Embryonic facial prominence (tissue), 1 donor: ENCODE results near the gene PRKCQ.
A peak's percentile ranks its signal among the peaks of the same experiment; 100 is the strongest.

Source experiments
- DNase-seq: peaks from one replicate; pipeline ENCODE4 v3.0.0-alpha.2; 2016; ENCODE audit errors: extremely low spot score

The PRKCQ gene

DNA sequence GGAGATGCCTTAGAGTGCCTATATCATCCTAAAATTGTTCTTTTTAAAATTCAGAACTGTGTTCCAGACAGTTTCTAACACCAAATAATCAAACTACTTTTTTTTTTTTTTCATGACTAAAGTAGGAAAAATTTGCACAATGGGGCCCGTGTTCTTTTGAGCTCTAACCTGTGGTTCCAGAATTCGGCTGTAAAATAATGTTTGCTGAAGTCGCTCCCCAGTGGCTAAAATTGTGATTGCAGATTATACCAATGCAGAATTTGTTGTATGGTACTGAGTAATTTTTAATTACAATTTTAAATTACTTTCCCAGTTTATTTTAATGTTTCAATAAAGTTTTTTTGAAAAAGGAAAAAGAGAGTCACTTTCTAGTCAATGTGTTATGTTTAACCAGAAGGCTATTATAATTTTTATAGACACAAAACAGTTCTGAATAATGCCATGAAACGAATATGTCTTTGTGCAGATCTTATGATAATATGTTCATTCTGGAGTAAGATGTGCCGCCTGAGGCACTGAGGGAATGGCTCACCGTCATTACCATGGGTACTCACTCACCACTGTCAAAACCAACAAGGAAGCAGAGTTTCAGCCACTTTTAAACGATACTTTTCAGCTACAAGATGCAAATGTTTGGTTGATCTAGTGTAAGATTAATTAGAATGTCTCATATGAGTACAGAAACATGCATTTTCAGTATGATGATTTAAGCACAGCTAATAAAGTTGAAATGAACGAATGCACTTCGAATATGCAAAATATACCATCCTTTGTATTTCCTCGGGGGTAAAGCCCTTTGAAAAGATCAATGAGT lies 173.6 kb downstream of the PRKCQ start:
- DNase-seq, result no peak

DNA sequence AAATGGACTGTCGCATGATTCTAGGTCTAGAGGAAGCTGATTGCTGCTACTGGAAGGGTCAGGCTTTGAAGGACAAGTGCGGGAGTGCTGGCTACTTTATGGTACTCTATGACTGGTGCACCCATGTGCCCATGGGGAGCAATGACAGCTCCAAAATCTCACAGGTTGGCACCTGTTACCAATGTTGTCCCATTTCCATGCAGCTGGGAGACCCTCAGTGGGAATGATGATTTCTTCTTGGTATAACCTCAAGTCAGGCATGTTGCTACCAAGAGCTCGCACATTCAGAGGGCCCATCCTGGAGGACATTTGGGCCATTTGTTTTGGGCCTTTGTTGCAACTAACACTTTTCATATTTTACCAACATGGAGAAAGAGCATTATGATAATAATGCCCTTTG lies 174.4 kb downstream of the PRKCQ start:
- no peak for DNase-seq

DNA sequence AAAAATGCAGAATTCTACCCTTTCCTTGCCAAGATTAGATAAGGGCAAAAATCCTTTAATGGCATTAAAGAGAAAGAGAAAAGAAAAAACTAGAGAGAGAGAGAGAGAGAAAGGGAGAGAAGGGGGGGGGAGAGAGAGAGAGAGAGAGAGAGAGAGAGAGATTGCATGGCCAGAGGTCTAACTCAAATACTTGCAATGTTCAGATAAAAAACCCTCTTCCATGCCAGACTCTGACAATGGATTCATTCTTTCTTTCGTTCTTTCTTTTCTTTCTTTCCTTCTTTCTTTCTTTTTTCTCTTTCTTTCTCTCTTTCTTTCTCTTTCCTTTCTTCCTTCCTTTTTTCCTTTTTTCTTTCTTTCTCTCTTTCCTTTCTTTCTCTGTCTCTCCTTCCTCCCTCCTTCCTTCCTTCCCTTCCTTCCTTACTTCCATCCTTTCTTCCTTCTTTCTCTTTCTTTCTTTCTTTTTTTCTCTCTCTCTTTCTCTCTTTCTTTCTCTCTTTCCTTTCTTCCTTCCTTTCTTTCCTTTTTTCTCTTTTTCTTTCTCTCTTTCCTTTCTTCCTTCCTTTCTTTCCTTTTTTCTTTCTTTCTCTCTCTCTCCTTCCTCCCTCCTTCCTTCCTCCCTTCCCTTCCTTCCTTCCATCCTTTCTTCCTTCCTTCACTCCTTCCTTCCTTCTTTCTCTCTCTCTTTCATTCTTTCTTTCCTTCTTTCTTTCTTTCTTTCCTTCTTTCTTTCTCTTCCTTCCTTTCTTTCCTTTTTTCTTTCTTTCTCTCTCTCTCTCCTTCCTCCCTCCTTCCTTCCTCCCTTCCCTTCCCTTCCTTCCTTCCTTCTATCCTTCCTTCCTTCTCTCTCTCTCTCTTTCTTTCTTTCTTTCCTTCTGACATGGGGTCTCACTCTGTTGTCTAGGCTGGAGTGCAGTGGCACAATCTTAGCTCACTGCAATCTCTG lies 175.7 kb downstream of the PRKCQ start:
- DNase-seq, result no peak

DNA sequence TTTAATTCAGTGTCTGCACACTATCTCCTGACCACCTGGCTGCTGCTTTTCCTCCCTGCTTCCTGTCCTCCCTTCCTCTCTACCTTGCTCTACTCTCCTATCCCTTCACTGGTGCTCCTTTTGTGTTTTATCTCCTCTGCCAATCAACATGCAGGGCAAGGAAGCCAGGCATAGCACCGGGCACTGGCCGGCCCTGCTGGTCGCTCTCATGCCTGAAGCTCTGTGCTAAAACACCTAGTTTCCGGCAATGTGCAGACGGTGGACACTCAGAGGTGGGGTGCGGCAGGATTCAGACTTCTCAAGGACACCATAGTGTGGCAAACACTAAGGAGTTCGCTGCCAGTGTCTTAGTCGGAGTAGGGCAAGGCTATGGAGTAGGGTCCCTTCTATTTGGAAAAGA lies 177.1 kb downstream of the PRKCQ start:
- DNase-seq, result no peak

DNA sequence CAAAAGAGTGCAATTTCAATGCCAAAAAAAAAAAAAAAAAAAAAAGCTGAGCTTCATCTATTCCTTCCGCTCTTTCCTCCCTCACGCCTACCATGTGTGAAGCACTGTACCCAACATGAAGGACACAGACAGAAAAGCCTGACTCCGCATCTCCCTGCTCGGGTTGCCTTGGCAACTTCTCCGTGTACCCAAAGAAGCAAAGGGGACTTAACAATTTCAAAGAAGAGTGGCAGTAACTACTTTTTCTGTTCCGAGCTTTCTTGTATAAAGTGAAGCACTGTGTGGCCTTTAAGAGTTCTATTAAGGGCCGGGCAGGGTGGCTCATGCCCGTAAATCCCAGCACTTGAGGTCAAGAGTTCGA lies 177.7 kb downstream of the PRKCQ start:
- DNase-seq, result no peak

DNA sequence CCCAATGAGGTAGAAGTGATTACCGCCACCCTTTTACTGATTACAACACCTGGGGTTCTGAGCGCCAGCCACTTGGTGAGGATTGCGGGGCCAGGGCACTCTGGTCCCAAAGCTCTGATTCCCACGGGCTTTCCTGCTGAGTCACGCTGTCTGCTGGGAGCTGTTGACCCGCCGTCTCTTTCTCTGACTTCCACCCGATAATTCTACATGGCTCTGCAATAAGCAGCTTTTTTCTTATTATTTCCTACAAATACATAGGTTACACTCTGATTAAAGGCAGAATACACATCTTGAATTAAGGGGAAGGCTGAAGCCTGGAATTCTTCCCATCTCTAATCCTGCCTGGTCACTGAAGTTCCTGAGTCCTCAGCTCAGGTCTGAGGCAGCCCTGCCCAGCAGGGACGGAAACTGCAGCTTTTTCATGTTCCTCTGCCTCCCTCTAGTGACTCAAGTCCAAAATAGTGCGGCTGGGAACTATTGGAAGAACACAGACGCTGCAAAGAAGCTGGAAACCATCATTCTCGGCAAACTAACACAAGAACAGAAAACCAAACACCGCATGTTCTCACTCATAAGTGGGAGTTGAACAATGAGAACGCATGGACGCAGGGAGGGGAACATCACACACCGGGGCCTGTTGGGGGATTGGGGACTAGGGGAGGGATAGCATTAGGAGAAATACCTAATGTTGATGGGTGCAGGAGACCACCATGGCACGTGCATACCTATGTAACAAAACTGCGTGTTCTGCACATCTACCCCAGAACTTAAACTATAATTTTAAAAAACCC lies 178.3 kb downstream of the PRKCQ start:
- DNase-seq, result peak; percentile 59

DNA sequence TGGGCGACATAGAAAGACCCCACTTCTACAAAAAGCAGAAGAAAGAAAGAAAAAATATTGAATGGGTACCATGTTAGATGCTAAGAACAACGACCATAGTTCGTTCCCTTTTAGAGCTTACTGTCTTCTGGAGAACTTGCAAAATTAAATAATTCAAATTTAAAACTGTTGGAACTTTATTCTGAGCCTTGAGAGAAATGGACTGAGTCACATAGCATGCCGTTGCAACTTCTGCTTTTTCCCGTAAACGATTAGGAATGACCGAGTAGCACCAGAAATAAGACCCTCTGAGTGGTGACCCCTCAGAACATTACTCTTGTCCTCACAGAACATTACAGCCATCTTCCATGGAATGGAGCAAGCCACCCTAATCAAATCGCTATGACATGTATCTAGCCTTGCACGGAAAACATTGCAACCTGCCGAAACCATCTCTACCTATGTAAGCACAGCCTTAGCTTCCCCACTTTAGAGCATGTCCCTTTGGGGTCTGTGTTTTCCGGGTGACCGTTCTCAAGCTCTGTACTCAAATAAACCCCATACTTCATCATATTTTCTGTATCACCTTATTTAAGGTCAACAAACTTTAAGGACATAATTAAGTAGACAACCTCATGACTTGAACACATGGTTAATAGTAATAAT lies 179.1 kb downstream of the PRKCQ start:
- no peak for DNase-seq

DNA sequence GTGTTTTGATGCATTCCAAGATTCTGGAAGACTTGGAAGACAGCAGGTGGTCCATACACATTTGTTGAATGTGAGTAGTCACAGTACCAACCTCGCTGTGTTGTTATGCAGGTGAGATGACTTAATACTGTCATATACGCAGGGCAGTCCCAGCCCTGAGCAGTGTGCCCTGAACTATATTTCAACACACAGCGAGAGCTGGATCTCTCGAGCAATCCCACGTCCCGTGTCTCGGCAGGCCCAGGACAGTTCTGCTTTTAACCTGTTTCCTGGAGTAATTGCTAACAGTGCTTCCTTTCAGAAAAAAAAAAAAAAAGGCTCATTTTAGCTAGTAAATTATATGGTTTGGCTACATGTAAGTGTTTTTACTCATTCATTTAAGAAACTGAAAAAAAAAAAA lies 179.7 kb downstream of the PRKCQ start:
- no peak for DNase-seq

DNA sequence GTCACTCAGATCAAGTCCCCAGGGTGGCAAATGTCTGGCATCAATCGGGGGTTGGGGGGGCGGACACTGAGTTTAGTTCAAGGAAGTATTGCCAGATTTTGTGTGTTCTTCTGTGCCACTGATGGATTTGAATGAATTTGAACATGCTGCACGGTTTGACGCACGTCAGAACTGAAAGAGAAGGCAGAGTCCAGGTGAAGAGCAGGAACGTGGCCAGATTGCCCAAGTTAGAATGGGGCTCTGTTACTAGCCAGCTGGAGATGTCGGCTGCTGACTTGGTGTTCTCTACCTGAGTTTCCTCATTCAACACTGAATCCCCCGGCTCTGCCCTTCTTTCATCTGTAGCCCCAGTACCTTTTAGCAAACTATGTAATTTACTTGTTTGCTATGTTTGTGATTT lies 180.2 kb downstream of the PRKCQ start:
- DNase-seq, result no peak

DNA sequence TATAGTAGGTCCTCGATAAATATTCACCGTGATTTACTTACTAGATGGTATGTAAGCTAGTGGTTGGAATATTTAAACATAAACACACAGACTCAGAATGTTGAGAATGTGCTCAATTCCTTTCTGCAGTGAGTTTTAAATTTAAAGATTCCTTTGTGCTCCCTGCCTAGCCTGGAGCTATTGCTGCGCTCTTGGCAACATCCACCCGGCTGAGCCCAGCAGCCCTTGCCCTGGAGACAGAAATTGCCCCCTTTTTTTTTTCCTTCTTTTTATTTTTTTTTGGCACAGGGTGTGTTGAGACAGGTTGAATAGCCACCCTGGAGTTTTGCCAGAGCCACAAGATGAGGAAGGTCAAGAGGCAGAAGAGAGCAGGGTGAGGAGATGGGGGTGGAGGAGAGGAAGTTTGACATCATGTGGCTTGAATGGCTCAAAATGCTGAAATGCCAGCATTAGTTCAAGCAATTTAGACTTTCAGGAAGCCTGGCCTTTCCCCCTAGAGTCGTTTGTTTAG lies 180.8 kb downstream of the PRKCQ start:
- no peak for DNase-seq

DNA sequence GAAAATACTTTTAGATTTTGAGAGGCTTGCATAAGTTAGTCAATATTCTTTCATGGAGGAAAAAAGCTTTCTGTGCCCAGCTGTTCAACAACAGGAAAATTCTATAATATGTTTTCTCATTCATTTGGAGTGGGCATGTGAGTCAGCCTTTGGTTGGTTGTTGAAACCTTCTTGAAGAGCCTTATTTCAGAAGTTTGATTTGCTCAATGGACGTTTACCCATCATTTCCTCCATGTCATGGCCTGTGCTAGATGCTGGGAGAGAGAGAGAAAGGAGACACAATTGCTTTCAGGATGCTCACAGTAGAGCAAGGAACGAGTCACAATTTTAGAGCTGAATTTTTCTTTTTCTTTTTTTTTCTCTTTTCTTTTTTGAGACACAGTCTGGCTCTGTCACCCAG lies 181.7 kb downstream of the PRKCQ start:
- no peak for DNase-seq

DNA sequence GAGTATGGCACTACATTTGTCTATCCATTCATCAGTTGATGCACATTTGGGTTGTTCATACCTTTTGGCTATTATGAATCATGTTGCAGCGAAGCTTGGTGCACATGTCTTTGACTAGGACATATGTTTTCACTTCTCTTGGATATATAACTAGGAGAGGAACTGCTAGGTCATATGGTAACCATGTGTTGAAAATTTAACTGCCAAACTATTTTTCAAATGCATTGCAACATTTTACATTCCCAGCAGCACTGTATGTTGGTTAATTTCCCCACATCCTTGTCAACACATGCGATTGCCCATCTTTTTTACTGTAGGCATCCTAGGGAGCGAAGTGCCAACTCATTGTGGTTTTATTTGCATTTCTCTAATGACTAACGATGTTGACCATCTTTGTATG lies 183.4 kb downstream of the PRKCQ start:
- DNase-seq, result peak; percentile 40

DNA sequence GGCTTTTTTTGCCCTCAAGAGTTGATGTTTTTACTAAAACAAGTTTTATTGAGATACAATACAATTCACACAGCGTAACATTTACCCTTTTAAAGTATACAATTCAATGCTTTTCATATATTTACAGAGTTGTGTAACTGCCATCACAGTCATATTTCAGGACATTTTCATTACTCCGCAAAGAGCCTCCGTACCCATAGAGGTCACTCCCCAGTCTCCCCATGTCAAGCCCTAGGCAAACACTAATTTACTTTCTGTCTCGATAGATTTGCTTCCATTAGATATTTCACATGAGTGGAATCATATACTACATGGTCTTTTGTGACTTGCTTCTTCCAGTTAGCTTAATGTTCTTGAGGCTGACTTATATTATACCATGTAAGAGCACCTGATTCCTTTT lies 183.8 kb downstream of the PRKCQ start:
- no peak for DNase-seq

DNA sequence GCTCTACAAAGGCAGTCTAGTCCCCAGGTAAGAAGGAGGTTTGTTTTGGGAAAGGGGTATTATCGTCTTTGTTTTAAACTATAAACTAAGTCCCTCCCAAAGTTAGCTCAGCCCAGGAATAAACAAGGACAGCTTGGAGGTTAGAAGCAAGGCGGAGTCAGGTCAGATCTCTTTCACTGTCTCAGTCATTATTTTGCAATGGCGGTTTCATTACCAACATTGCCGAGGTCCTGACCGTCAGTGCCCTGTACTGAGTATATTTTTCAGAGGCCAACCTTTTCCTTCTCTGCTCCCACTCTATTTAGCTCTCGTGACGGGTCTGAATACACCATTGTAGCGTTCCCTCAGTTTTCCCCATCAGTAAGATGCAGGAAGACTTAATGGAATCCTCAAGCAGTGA lies 184.5 kb downstream of the PRKCQ start:
- no peak for DNase-seq

DNA sequence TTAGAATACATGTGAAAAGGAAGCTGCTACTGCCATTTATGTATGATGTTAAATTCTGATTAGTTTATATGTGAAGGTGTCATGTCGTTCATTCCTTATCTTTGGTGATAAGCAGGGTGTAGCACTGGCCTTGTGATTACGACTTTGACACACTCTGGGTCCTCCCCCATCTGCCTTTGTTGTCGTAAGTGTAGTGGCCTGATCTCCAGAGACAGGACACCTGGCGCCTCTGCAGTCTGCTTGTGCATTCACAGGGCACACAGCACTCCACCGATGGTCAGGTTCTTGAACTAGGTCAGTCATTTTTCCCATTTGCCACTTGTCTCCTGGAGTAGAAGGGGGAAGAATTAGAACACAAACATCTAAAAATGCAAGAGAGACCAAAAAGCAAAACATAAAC lies 186.0 kb downstream of the PRKCQ start:
- no peak for DNase-seq

DNA sequence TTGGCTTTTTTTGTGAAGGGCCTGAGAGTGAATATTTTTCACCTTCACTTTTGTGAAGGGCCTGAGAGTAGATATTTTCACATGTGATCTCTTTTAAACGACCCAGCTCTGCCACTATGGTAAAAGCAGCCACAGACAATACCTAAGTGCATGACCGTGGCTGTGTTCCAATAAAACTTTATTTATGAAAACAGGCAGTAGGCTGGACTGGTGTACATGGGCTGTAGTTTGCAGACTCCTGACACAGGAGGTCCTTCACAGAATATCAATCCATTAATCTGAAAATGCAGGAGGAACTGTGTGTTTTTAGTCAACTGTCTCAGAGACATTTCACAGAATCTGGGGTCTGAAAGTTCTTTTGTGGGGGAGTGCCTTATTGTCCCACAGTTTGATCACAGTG lies 186.9 kb downstream of the PRKCQ start:
- no peak for DNase-seq

DNA sequence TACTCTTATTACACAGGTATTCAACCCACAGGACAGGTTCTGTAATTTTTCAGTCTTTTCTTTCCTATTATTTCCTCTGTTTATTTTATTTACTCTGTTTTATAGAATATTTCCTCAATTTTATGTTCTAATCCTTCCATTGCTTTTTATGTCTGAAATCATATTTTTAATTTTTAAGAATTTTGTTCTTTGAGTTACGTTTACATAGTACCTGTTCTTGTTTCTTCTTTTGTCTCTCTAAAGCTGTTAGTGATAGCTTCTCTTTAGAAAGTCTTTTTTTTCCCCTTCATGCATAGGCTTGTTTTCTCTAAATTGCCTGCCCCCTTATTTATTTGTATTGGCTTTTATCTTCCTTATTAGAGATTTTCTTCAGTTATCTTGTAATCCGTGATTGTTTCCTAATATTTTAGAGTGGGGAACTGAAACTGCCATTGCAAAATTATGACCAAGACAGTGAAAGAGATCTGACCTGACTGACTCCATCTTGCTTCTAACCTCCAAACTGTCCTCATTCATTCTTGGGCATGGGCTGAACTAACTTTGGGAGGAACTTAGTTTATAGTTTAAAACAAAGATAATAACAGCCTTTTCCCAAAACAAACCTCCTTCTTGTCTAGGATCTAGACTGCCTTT lies 189.7 kb downstream of the PRKCQ start:
- DNase-seq, result no peak

DNA sequence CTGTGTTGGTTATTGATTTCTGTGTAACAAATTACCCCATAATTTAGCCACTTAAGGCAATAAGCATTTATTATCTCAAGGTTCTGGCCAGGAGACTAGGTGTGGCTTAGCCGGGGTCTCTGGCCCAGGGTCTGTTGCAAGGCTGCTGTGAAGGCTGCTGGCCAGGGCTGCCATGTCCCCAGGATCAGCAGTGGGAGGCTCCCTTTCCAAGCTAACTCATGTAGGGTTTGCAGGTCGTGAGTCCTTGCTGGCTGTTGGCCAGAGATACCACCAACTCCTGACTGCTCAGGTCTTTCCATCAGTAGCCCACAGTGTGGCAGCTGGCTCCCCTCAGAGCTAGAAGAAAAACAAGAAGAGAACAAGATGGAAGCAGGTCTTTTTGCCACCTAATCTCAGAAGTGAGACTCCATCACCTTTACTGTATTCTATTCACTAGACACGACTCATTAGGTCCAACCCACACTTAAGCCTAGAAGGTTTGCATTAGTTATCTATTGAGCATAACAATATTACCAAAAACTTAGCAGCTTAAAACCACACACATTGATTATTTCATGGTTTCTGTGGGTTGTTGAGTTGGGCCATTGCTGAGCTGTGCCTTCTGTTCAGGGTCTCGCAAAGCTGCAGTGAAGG lies 191.7 kb downstream of the PRKCQ start:
- no peak for DNase-seq

DNA sequence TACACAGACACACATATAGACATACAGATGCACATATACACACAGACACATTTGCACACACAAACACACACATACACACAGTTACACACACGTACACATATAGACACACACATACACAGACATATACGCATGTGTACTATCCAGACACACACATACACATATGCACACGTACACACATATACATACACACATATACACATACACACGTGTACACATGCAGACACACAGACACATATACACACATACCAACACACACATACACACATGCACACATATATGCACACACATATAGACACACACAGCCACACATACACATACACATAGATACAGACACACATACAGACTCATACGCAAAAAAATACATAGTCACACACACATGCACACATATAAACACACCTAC lies 193.1 kb downstream of the PRKCQ start:
- DNase-seq, result no peak

DNA sequence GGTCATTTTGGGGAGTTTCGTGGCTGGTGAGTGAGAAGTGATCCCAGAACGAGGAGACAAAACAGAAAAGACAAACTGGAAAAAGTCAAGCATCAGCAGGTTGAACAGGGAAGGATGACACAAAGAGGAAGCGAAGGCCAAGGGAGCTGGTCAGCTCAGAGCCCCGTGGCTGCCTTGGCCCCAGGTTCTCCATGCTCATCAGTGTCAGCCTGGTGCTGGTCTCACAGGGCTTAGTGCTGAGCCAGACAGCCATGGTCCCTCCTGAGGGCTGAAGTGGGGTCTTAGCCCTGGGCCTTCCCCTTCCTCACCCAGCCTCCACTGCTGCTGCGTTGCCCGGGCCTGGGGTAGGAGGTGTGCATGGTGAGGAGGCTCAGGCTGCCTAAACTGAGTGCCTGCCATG lies 193.7 kb downstream of the PRKCQ start:
- DNase-seq, result no peak

DNA sequence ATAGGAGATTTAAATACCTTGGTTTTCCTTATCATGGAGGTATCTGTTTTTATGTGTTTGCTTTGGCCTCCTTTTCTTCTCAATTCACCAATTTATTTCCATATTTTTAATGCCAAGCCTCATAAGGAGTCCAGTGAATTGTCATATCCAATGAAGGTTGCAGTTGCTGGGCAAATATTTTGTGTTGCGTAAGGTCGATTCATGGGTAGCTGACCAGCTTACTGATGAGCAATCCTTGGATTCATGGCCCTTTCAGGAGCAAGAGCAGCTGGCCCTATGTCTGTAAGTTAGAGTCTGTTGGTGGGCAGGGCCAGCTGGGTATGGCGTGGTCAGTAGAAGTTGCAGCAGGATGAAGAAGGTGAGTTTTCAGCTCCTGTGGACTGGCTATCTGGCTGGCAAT lies 194.4 kb downstream of the PRKCQ start:
- no peak for DNase-seq
